ENCODE measurements around the gene B4GAT1. TPM values are rescaled to one million over a fixed set of nuclear protein-coding genes. Genes with fewer than 3 reads are reported as not detected.

Gene B4GAT1
- total and polyA plus RNA-seq, 2 of the 4 experiments (the other 2 are of a cell fraction) = 10.6 to 18.4 TPM

GRCh38 chr11:66314561-66315497 lies 32.6 kb downstream of the B4GAT1 start:
- TF ChIP-seq BHLHE40 (IDR thresholded peaks at IDR 0.05; ENCODE audit: low read depth, low read length) (no peak), RAD21 (IDR thresholded peaks at IDR 0.05; ENCODE audit: low read length) (no peak), POLR2A (IDR thresholded peaks at IDR 0.05; ENCODE audit: low read depth, low read length) (no peak; the same call in none of the 2 replicates), FOS (IDR thresholded peaks at IDR 0.05; ENCODE audit: low read depth, low read length) (no peak), RFX5 (IDR thresholded peaks at IDR 0.05; ENCODE audit: low read depth, low read length) (no peak), SMC3 (IDR thresholded peaks at IDR 0.05; ENCODE audit: low read depth, low read length) (no peak), CEBPB (IDR thresholded peaks at IDR 0.05; ENCODE audit: low read depth, low read length) (no peak), RCOR1 (IDR thresholded peaks at IDR 0.05; ENCODE audit: insufficient replicate concordance, low read length) (no peak)
- peak overlapping the region; percentile 93 for H2AK9ac ChIP-seq (replicated peaks; ENCODE audit: low read depth, low read length, poor library complexity)
- BruUV-seq (replicated peaks) = TSS peak; percentile 79
- intact Hi-C loops (cut with micrococcal nuclease) (no loop called here), dilution Hi-C loops (cut with HindIII; ENCODE audit: low sequenced_read_pairs, unreplicated experiment) (no loop called here), in situ Hi-C loops (cut with MboI; ENCODE audit: low sequenced_read_pairs) (no loop called here)
- peak overlapping the region; percentile 32; the same call in 1 of the 2 replicates for H2BK20ac ChIP-seq (ENCODE audit: low read depth, low read length)
- ATAC-seq (ENCODE audit: low read depth) (no peak), DNase-seq (no peak)
- H3K27ac ChIP-seq (ENCODE audit: insufficient read depth, low read length) = peak overlapping the region; percentile 93
- H3K79me1 ChIP-seq (ENCODE audit: low read depth in 1 of 2, low read length in 2 of 2) = peaks cover 0 to 42% of the 10 kb centered on the region in 2 experiments; a peak in 2 of 4 replicates
- no peaks in the 10 kb centered on the region for H3K9me3 ChIP-seq (ENCODE audit: control insufficient read depth, insufficient read depth, low read length)
- H3K36me3 ChIP-seq (ENCODE audit: control insufficient read depth, insufficient read depth, low read length) = no peaks in the 10 kb centered on the region
- ChIA-PET POLR2A (ENCODE audit: unreplicated experiment) (interaction anchor here (2.9 kb wide), 1 partner anchor 12 kb away, joined by 18 read pairs; no protein-coding TSS in a partner anchor), CTCF (no interaction called here)
- H3K4me3 ChIP-seq (ENCODE audit: insufficient read depth, low read depth, low read length) = peak overlapping the region; percentile 72
- H3K4me2 ChIP-seq (ENCODE audit: low read depth, low read length) = peak overlapping the region; percentile 85
- H4K8ac ChIP-seq (ENCODE audit: low read depth in 2 of 2, low read length in 2 of 2) = peak overlapping the region; percentile 67 to 74; a peak in 2 of 4 replicates
- peak overlapping the region; percentile 81 for H2AFZ ChIP-seq (replicated peaks; ENCODE audit: low read length, poor library complexity)
- H2AK5ac ChIP-seq (ENCODE audit: low read depth, low read length) = peak overlapping the region; percentile 77; the same call in 1 of the 2 replicates
- H4K20me1 ChIP-seq (ENCODE audit: insufficient read depth, low read length) = peaks cover 39% of the 10 kb centered on the region
- peak overlapping the region; percentile 89; the same call in 1 of the 2 replicates for H2BK120ac ChIP-seq (ENCODE audit: low read depth, low read length)
- H4K91ac ChIP-seq (ENCODE audit: insufficient read depth, low read depth, low read length) = peak overlapping the region; percentile 24
- H3K56ac ChIP-seq (ENCODE audit: extremely low read depth, insufficient read depth, low read length) = peak overlapping the region; percentile 67; the same call in 1 of the 2 replicates
- peak overlapping the region; percentile 94 for H3K14ac ChIP-seq (replicated peaks; ENCODE audit: low read depth, low read length)
- H3K23ac ChIP-seq (ENCODE audit: low read depth, low read length) = peak overlapping the region; percentile 90
- H3K9ac ChIP-seq (ENCODE audit: low read depth, low read length) = peak overlapping the region; percentile 95
- peak overlapping the region; percentile 90; the same call in 1 of the 2 replicates for H4K5ac ChIP-seq (ENCODE audit: low read depth, low read length)
- WGBS, 2 experiments (ENCODE audit: extremely low coverage in 2 of 2, insufficient read length in 1 of 2) = 43% methylated on average over 13 of the region's 17 CpGs; no CpG with 5 or more reads in 1 of the 2 experiments
- peaks cover 11% of the 10 kb centered on the region for H3K9me1 ChIP-seq (ENCODE audit: insufficient read depth, low read length)
- H3K4me1 ChIP-seq (ENCODE audit: control insufficient read depth, insufficient read depth, low read length) = peaks cover 32% of the 10 kb centered on the region
- H2BK15ac ChIP-seq (ENCODE audit: low read depth, low read length) = 0 out of 3 replicates have a peak overlapping the region, but pooled peaks have one; percentile 69
- peak overlapping the region; percentile 81 for H3K4ac ChIP-seq (ENCODE audit: low read depth, low read length)
- no peaks in the 10 kb centered on the region for H3K27me3 ChIP-seq (ENCODE audit: control insufficient read depth, insufficient read depth, low read length)
- peak overlapping the region; percentile 35; the same call in 1 of the 2 replicates for H3K18ac ChIP-seq (ENCODE audit: low read depth, low read length)
- peak overlapping the region; percentile 77 for H2BK5ac ChIP-seq (ENCODE audit: low read depth, low read length, poor library complexity, severe bottlenecking)
